ENCODE data around the gene RIMBP2. TPM values are rescaled to one million over a fixed set of nuclear protein-coding genes. Genes with fewer than 3 reads are reported as not detected.

The RIMBP2 gene
- total RNA-seq, 1 experiment from 2014 or later: 0.95 TPM

DNA sequence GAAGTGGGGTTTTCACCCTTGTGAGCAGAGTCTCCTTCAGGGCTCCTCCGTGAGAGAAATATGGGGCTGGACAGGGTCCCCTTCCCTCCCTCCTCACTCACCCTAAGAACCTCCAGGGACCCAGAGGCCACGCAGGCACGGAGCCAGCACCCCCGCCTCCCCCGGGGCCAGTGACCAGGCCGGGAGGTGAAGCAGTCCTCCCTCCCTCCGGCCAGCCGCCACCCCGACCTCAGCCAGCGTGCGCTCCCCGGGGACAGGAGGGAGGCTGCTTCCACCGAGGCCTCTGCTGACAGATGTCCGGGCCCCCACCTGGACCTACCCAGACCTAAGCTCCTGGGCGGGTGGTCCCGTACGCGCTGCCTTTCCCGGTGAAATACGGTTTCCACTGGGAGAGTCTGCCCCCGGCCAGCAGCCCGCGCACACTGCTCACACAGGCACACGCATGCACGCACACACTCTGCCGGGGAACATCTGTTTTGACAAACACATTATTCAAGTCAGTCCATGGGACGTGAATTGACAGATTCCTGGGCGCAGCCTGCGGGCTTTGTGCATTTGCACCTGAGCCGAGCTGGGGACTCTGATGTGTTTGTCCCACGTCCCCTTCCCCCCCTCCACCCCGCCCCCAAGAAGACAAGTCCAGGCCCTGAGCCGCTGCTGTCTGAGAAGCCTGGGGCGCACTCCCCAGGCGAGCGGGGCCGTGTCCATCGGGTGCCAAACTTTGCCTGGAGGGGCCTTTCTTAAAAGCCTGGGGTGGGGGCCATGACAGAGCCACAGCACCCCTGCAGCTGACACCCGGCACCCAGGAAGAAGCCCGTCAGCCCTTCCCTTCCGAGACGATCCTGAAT lies 725 bp downstream of the RIMBP2 start:
- no peak for TF ChIP-seq EZH2 (IDR thresholded peaks at IDR 0.05; ENCODE audit: borderline replicate concordance, low read depth, low read length, poor library complexity, severe bottlenecking)
- TF ChIP-seq, protein P1, sequence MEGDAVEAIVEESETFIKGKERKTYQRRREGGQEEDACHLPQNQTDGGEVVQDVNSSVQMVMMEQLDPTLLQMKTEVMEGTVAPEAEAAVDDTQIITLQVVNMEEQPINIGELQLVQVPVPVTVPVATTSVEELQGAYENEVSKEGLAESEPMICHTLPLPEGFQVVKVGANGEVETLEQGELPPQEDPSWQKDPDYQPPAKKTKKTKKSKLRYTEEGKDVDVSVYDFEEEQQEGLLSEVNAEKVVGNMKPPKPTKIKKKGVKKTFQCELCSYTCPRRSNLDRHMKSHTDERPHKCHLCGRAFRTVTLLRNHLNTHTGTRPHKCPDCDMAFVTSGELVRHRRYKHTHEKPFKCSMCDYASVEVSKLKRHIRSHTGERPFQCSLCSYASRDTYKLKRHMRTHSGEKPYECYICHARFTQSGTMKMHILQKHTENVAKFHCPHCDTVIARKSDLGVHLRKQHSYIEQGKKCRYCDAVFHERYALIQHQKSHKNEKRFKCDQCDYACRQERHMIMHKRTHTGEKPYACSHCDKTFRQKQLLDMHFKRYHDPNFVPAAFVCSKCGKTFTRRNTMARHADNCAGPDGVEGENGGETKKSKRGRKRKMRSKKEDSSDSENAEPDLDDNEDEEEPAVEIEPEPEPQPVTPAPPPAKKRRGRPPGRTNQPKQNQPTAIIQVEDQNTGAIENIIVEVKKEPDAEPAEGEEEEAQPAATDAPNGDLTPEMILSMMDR (conservative IDR thresholded peaks at IDR 0.05; ENCODE audit: low read depth, low read length): no peak
- peaks cover 16% of the 10 kb centered on the region for H3K4me1 ChIP-seq (ENCODE audit: insufficient read depth, low read length, poor library complexity, severe bottlenecking)
- H3K27me3 ChIP-seq (replicated peaks; ENCODE audit: insufficient read depth, low read depth, low read length, poor library complexity): peaks cover 55% of the 10 kb centered on the region
- DNase-seq (ENCODE audit: low spot score): peak; percentile 26
- BruUV-seq (replicated peaks): no TSS peak
- POLR2A ChIA-PET (ENCODE audit: low non-redundant PET): interaction anchor here (0.7 kb wide), 1 partner anchor 76 kb away, joined by 12 read pairs; no protein-coding TSS in a partner anchor
- no peaks in the 10 kb centered on the region for H3K36me3 ChIP-seq (ENCODE audit: insufficient read depth, low read length, poor library complexity, severe bottlenecking)
- intact Hi-C loops (cut with micrococcal nuclease; ENCODE audit: unreplicated experiment): no loop called here
- no peak overlapping the region for H3K27ac ChIP-seq (ENCODE audit: low read depth, low read length, poor library complexity, severe bottlenecking)
- no peaks in the 10 kb centered on the region for H3K9me3 ChIP-seq (ENCODE audit: low read depth, low read length, poor library complexity, severe bottlenecking)
- CTCF ChIA-PET: no interaction called here
- peak overlapping the region; percentile 47 for H3K4me3 ChIP-seq (ENCODE audit: low read depth, low read length, poor library complexity, severe bottlenecking)

- H3K27me3 ChIP-seq (replicated peaks; ENCODE audit: insufficient read depth, low read depth, low read length, poor library complexity): peaks cover 49% of the 10 kb centered on the region
- BruUV-seq (replicated peaks): no TSS peak
- ChIA-PET CTCF (no interaction called here), POLR2A (ENCODE audit: low non-redundant PET) (no interaction called here)
- no peaks in the 10 kb centered on the region for H3K9me3 ChIP-seq (ENCODE audit: low read depth, low read length, poor library complexity, severe bottlenecking)
- peak overlapping the region; percentile 47 for H3K4me3 ChIP-seq (ENCODE audit: low read depth, low read length, poor library complexity, severe bottlenecking)
- DNase-seq (ENCODE audit: low spot score): peak; percentile 3
- no peak overlapping the region for H3K27ac ChIP-seq (ENCODE audit: low read depth, low read length, poor library complexity, severe bottlenecking)
- H3K36me3 ChIP-seq (ENCODE audit: insufficient read depth, low read length, poor library complexity, severe bottlenecking): no peaks in the 10 kb centered on the region
- peaks cover 16% of the 10 kb centered on the region for H3K4me1 ChIP-seq (ENCODE audit: insufficient read depth, low read length, poor library complexity, severe bottlenecking)
- TF ChIP-seq EZH2 (IDR thresholded peaks at IDR 0.05; ENCODE audit: borderline replicate concordance, low read depth, low read length, poor library complexity, severe bottlenecking): no peak
- TF ChIP-seq, protein P1 (conservative IDR thresholded peaks at IDR 0.05; ENCODE audit: low read depth, low read length): no peak
- intact Hi-C loops (cut with micrococcal nuclease; ENCODE audit: unreplicated experiment): no loop called here
Measured at GRCh38 chr12:130714591-130715149, 1.4 kb downstream of the RIMBP2 start.

- intact Hi-C loops (cut with micrococcal nuclease; ENCODE audit: unreplicated experiment): no loop called here
- Histone ChIP-seq H3K27ac (ENCODE audit: low read depth, low read length, poor library complexity, severe bottlenecking) (no peak overlapping the region), H3K36me3 (ENCODE audit: insufficient read depth, low read length, poor library complexity, severe bottlenecking) (no peaks in the 10 kb centered on the region), H3K9me3 (ENCODE audit: low read depth, low read length, poor library complexity, severe bottlenecking) (no peaks in the 10 kb centered on the region), H3K27me3 (replicated peaks; ENCODE audit: insufficient read depth, low read depth, low read length, poor library complexity) (peaks cover 44% of the 10 kb centered on the region), H3K4me1 (ENCODE audit: insufficient read depth, low read length, poor library complexity, severe bottlenecking) (peaks cover 16% of the 10 kb centered on the region), H3K4me3 (ENCODE audit: low read depth, low read length, poor library complexity, severe bottlenecking) (peak overlapping the region; percentile 47)
- CTCF ChIA-PET: no interaction called here
- no TSS peak for BruUV-seq (replicated peaks)
- POLR2A ChIA-PET (ENCODE audit: low non-redundant PET): no interaction called here
- no peak for TF ChIP-seq EZH2 (IDR thresholded peaks at IDR 0.05; ENCODE audit: borderline replicate concordance, low read depth, low read length, poor library complexity, severe bottlenecking)
- TF ChIP-seq, protein P1 (conservative IDR thresholded peaks at IDR 0.05; ENCODE audit: low read depth, low read length): no peak
- DNase-seq (ENCODE audit: low spot score): peak; percentile 54
Measured at GRCh38 chr12:130714091-130714590, 2.0 kb downstream of the RIMBP2 start.
